CD4-positive, alpha-beta memory T cell (primary cell): Measurements from ENCODE around the gene LAMA3. TPM values are rescaled to one million over a fixed set of nuclear protein-coding genes. Genes with fewer than 3 reads are reported as not detected.

Source experiments
- CTCF ChIA-PET: fragments of 350-600 bp; sonication (Branson Sonifier 250); formaldehyde crosslinking; loops from one replicate; lab custom pipeline; 2021; ENCODE audit warnings: inconsistent platforms; ENCODE audit not compliant: partially characterized antibody; lab: Charles Lee
- POLR2A ChIA-PET: fragments of 350-600 bp; sonication (Branson Sonifier 250); formaldehyde crosslinking; loops from one replicate; lab custom pipeline; 2021; ENCODE audit not compliant: partially characterized antibody; lab: Charles Lee
- DNase-seq, 5 donors: peaks; one replicate each; pipeline versions ENCODE4 v3.0.0 to v3.0.0-alpha.2; 2020 to 2022; ENCODE audit warnings: mixed read lengths in 1 of 5
- H3K27ac ChIP-seq: one replicate; pipeline ENCODE4 v1.7.0; 2013; ENCODE audit warnings: low read depth, low read length
- H3K27me3 ChIP-seq: 2 replicates; pipeline ENCODE4 v1.7.0; 2013; ENCODE audit warnings: mild to moderate bottlenecking, low read length, moderate library complexity; ENCODE audit not compliant: insufficient read depth
- H3K36me3 ChIP-seq: 2 replicates; pipeline ENCODE4 v1.7.0; 2013; ENCODE audit warnings: mild to moderate bottlenecking, low read length, moderate library complexity; ENCODE audit not compliant: insufficient read depth
- H3K4me1 ChIP-seq: 2 replicates; pipeline ENCODE4 v1.7.0; 2013; ENCODE audit warnings: mild to moderate bottlenecking, low read length, moderate library complexity; ENCODE audit not compliant: insufficient read depth
- H3K4me3 ChIP-seq, 2 donors: one replicate each; pipeline ENCODE4 v1.7.0; 2013; ENCODE audit warnings: low read length in 2 of 2, mild to moderate bottlenecking in 1 of 2
- H3K9me3 ChIP-seq, 2 donors: one replicate each; pipeline ENCODE4 v1.7.0; 2013; ENCODE audit warnings: low read length in 2 of 2, control low read depth in 1 of 2; ENCODE audit not compliant: control insufficient read depth in 1 of 2
- H3K27ac Mint-ChIP-seq, 7 donors: one replicate each; pipeline ENCODE4 v1.8.0; 2020 to 2021; ENCODE audit warnings: mixed read lengths in 7 of 7, mild to moderate bottlenecking in 6 of 7, inconsistent platforms in 3 of 7, moderate library complexity in 3 of 7
- H3K27me3 Mint-ChIP-seq, 2 donors: one replicate each; pipeline ENCODE4 v1.8.0; 2020 to 2021; ENCODE audit warnings: mixed read lengths in 2 of 2
- H3K36me3 Mint-ChIP-seq, 2 donors: one replicate each; pipeline ENCODE4 v1.8.0; 2020 to 2021; ENCODE audit warnings: mixed read lengths in 2 of 2, inconsistent platforms in 1 of 2, mild to moderate bottlenecking in 1 of 2
- H3K4me1 Mint-ChIP-seq, 4 donors: one replicate each; pipeline ENCODE4 v1.8.0; 2020 to 2021; ENCODE audit warnings: mixed read lengths in 4 of 4, mild to moderate bottlenecking in 1 of 4
- H3K4me3 Mint-ChIP-seq, 8 donors: one replicate each; pipeline ENCODE4 v1.8.0; 2020 to 2021; ENCODE audit warnings: mixed read lengths in 8 of 8, mild to moderate bottlenecking in 7 of 8, moderate library complexity in 6 of 8, inconsistent platforms in 3 of 8
- H3K9me3 Mint-ChIP-seq, 8 donors: one replicate each; pipeline ENCODE4 v1.8.0; 2020 to 2021; ENCODE audit warnings: mixed read lengths in 8 of 8, mild to moderate bottlenecking in 5 of 8, inconsistent platforms in 3 of 8, moderate library complexity in 1 of 8
- intact Hi-C: fragments of 100-400 bp; cut with micrococcal nuclease; formaldehyde crosslinking; loops from one replicate; pipeline ENCODE4 v1.15.1; 2023
- polyA plus RNA-seq, 2 donors: library from polyadenylated mRNA; unstranded; fragments of 300-500 nt; fragmentation: Illumina TruSeq; gene quantifications; one replicate each; pipeline ENCODE4 v1.2.3, GENCODE V29; 2021
- total RNA-seq, 2 experiments: library from RNA; stranded (reverse); gene quantifications; one replicate each; pipeline ENCODE4 v1.2.3, GENCODE V29; 2021

LAMA3 gene
- total and polyA plus RNA-seq, 4 experiments from 2014 or later: not detected

DNA sequence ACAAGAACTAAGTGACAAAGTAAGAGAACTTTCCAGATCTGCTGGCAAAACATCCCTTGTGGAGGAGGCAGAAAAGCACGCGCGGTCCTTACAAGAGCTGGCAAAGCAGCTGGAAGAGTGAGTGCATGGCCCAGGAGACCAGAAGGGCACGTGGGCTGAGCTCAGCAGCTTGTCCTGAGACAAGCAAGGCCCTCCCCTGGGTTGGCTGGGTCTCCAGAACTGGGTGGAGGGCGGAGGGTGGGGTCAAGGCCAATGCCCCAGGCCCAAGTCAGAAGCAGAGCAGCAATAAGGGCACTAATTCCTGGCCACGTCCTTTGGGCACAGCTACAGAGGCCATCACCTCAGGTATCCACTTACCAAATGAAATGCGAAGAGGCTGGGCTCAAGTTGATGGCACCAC is 214.7 kb downstream of the LAMA3 start:
- Mint-ChIP-seq H3K27me3 (no peaks in the 10 kb centered on the region), H3K4me1 (no peaks in the 10 kb centered on the region), H3K27ac (no peak overlapping the region), H3K36me3 (no peaks in the 10 kb centered on the region), H3K9me3 (no peaks in the 10 kb centered on the region), H3K4me3 (no peak overlapping the region)
- POLR2A ChIA-PET: no interaction called here
- Histone ChIP-seq H3K27ac (no peak overlapping the region), H3K36me3 (no peaks in the 10 kb centered on the region), H3K27me3 (no peaks in the 10 kb centered on the region), H3K9me3 (no peaks in the 10 kb centered on the region), H3K4me3 (no peak overlapping the region), H3K4me1 (no peaks in the 10 kb centered on the region)
- CTCF ChIA-PET: no interaction called here
- no peak for DNase-seq
- intact Hi-C loops: no loop called here

DNA sequence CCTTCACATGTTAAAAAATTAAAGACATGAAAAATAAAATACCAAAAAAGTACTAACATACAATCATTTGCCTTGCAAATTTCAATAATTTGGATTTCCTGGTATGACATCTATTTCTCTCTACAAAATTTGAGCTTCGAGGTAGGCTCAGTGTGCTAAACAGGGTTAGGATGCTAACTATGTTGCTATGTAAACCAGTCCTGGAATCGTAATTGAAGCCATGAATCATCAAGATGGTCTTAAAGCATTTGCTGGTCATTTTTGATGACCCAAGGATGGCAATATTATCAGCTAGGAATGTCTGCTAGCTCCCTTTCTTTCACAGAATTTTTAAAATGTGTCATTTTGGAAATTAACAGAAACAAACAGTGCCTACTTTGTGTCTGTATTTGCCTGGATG is 217.4 kb downstream of the LAMA3 start:
- no peaks in the 10 kb centered on the region for H3K9me3 Mint-ChIP-seq
- H3K27me3 ChIP-seq: no peaks in the 10 kb centered on the region
- intact Hi-C loops: no loop called here
- ChIA-PET CTCF (interaction anchor here (1.2 kb wide), 1 partner anchor 11 kb away, joined by 7 read pairs; no protein-coding TSS in a partner anchor), POLR2A (no interaction called here)
- no peaks in the 10 kb centered on the region for H3K36me3 Mint-ChIP-seq
- H3K4me1 Mint-ChIP-seq: no peaks in the 10 kb centered on the region
- H3K4me1 ChIP-seq: no peaks in the 10 kb centered on the region
- H3K4me3 Mint-ChIP-seq: no peak overlapping the region
- H3K9me3 ChIP-seq: no peaks in the 10 kb centered on the region
- DNase-seq: no peak
- H3K27ac Mint-ChIP-seq: no peak overlapping the region
- H3K27me3 Mint-ChIP-seq: no peaks in the 10 kb centered on the region
- no peaks in the 10 kb centered on the region for H3K36me3 ChIP-seq
- no peak overlapping the region for H3K4me3 ChIP-seq
- H3K27ac ChIP-seq: no peak overlapping the region

DNA sequence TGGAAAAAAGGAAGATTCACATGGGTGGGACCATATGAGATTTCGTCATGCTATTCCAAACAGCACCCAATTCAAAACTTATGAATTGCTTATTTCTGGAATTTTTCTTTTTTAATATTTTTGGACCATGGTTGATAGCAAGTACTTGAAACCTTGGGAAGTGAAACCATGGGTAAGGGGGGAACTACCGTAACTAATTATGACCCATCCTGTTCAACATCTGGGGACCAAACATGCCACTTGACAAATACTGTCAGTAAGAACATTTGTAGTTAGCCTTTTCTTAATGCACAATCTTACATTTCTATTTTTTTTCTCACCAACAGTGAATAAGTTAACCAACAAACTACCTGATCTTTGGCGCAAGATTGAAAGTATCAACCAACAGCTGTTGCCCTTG is 219.6 kb downstream of the LAMA3 start:
- H3K27me3 Mint-ChIP-seq: no peaks in the 10 kb centered on the region
- no peaks in the 10 kb centered on the region for H3K4me1 ChIP-seq
- POLR2A ChIA-PET: no interaction called here
- no peaks in the 10 kb centered on the region for H3K36me3 ChIP-seq
- no peaks in the 10 kb centered on the region for H3K9me3 ChIP-seq
- no peak overlapping the region for H3K27ac Mint-ChIP-seq
- no peaks in the 10 kb centered on the region for H3K27me3 ChIP-seq
- H3K27ac ChIP-seq: no peak overlapping the region
- no peaks in the 10 kb centered on the region for H3K9me3 Mint-ChIP-seq
- no peak overlapping the region for H3K4me3 Mint-ChIP-seq
- DNase-seq: no peak
- intact Hi-C loops: no loop called here
- H3K36me3 Mint-ChIP-seq: no peaks in the 10 kb centered on the region
- no peaks in the 10 kb centered on the region for H3K4me1 Mint-ChIP-seq
- CTCF ChIA-PET: interaction anchor here (0.9 kb wide), 1 partner anchor 9 kb away, joined by 3 read pairs; no protein-coding TSS in a partner anchor
- no peak overlapping the region for H3K4me3 ChIP-seq

DNA sequence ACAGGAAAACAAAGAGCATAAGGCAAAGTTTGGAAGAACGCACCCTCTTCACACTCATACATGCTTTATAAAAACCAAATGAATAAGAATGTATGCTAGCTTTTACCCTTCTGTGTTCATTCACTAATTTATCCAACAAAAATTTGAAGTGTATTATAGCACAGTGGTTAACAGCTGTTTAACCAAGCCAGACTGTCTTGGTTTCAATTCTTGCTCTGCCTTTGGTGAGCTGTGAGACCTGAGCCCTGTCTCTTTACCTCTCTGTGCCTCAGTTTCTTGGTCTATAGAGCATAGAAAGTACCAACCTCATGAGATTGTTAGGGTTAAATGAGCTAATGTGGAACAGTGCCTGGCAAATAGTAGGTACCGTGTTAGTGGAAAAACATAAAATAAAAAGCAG is 220.8 kb downstream of the LAMA3 start:
- Histone ChIP-seq H3K4me1 (no peaks in the 10 kb centered on the region), H3K4me3 (no peak overlapping the region), H3K27me3 (no peaks in the 10 kb centered on the region), H3K9me3 (no peaks in the 10 kb centered on the region), H3K27ac (no peak overlapping the region), H3K36me3 (no peaks in the 10 kb centered on the region)
- Mint-ChIP-seq H3K9me3 (no peaks in the 10 kb centered on the region), H3K27me3 (no peaks in the 10 kb centered on the region), H3K27ac (no peak overlapping the region), H3K4me3 (no peak overlapping the region), H3K4me1 (no peaks in the 10 kb centered on the region), H3K36me3 (no peaks in the 10 kb centered on the region)
- CTCF ChIA-PET: no interaction called here
- DNase-seq: no peak
- POLR2A ChIA-PET: no interaction called here
- intact Hi-C loops: no loop called here

DNA sequence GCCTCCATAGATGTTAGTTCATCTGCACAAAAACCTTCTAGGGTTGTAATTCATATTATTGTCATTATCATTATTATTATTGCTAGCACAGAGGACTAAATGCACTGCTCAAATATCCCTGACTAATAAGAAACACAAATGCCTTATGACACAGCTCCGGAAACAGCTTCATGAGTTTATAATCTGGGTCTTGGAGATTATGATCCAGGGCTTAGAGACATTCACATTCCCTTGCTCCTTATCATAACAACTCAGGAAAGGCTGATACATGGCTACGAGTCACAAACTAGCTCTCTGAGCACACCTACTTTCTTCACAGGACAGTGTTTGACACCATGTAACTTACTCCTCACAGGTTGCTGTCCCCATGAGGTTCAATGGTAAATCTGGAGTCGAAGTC is 223.1 kb downstream of the LAMA3 start:
- DNase-seq: no peak
- ChIA-PET CTCF (interaction anchor here (0.7 kb wide), 1 partner anchor 29 kb away, joined by 3 read pairs; no protein-coding TSS in a partner anchor), POLR2A (no interaction called here)
- Histone ChIP-seq H3K4me1 (no peaks in the 10 kb centered on the region), H3K36me3 (no peaks in the 10 kb centered on the region), H3K4me3 (no peak overlapping the region), H3K9me3 (no peaks in the 10 kb centered on the region), H3K27ac (no peak overlapping the region), H3K27me3 (no peaks in the 10 kb centered on the region)
- Mint-ChIP-seq H3K4me1 (peaks cover 0 to under 1% (median 0%) of the 10 kb centered on the region in 4 donors), H3K27me3 (no peaks in the 10 kb centered on the region), H3K9me3 (peaks cover 0 to 2% (median 0%) of the 10 kb centered on the region in 8 donors), H3K27ac (no peak overlapping the region), H3K36me3 (no peaks in the 10 kb centered on the region), H3K4me3 (no peak overlapping the region)
- intact Hi-C loops: no loop called here

DNA sequence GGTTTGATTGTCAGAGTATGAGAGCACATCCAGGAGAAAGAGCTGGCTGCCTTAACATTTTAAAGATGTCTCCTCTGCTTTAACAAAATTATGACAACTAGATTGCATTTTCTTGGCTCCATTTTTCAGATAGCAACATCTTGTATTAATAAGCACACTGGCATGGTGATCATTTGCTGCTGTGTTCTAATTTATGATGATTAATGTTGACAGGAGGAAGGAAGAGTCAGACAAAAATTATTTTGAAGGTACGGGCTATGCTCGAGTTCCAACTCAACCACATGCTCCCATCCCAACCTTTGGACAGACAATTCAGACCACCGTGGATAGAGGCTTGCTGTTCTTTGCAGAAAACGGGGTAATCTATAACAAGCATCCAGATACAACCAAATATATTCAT is 227.1 kb downstream of the LAMA3 start:
- no peak overlapping the region for H3K27ac Mint-ChIP-seq
- H3K4me3 ChIP-seq: no peak overlapping the region
- no peaks in the 10 kb centered on the region for H3K27me3 ChIP-seq
- H3K9me3 Mint-ChIP-seq: peaks cover 0 to 2% (median 0%) of the 10 kb centered on the region in 8 donors
- ChIA-PET POLR2A (no interaction called here), CTCF (interaction anchor here (1.2 kb wide), 1 partner anchor 203 kb away, joined by 3 read pairs; no protein-coding TSS in a partner anchor)
- H3K27me3 Mint-ChIP-seq: no peaks in the 10 kb centered on the region
- H3K9me3 ChIP-seq: no peaks in the 10 kb centered on the region
- no peaks in the 10 kb centered on the region for H3K36me3 Mint-ChIP-seq
- no peaks in the 10 kb centered on the region for H3K36me3 ChIP-seq
- intact Hi-C loops: loop anchor here (5.0 kb wide), 1 partner anchor 46 kb away; no protein-coding TSS in a partner anchor
- peaks cover 14 to 23% (median 21%) of the 10 kb centered on the region in 4 donors for H3K4me1 Mint-ChIP-seq
- H3K4me3 Mint-ChIP-seq: no peak overlapping the region
- no peak for DNase-seq
- peaks cover 21% of the 10 kb centered on the region for H3K4me1 ChIP-seq
- H3K27ac ChIP-seq: no peak overlapping the region

DNA sequence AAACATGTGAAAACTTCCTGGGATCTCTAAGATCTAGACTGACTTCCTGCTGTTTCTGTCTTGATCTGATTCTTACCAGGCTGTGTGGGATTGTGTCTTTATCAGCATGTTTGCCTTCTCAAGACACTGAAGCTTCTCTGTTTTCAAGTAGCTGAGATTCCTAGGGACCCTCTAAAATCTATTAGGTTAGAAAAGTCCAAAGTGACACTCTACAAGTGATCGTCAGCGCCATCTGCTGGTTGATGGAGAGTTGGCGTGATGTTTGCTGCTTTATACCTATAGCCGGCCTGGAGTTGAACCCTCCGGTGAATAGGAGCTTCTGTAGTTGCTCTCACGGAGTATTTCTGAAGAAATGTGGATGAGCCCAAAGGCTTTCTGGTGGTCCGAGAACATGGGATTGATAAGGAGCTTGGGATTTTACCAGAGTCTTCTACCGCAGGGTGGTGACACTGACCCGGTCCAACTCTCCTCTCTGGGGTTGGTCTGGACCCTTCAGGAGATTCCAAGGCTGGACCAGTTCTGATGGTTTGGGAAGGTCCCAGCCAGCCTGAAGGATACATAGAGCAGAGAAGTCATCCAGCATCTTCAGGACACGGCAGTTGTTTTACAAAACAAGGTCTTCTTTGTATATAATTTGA is 229.3 kb downstream of the LAMA3 start:
- Mint-ChIP-seq H3K4me3 (peak overlapping the region in 3 of 8 donors; percentile 21 to 41 (median 37)), H3K36me3 (no peaks in the 10 kb centered on the region), H3K9me3 (peaks cover 0 to 2% (median 0%) of the 10 kb centered on the region in 8 donors), H3K4me1 (peaks cover 23 to 29% (median 24%) of the 10 kb centered on the region in 4 donors), H3K27ac (peak overlapping the region in 5 of 7 donors; percentile 19 to 69 (median 26)), H3K27me3 (no peaks in the 10 kb centered on the region)
- Histone ChIP-seq H3K9me3 (no peaks in the 10 kb centered on the region), H3K27me3 (no peaks in the 10 kb centered on the region), H3K36me3 (no peaks in the 10 kb centered on the region), H3K4me3 (no peak overlapping the region), H3K4me1 (peaks cover 21% of the 10 kb centered on the region), H3K27ac (no peak overlapping the region)
- DNase-seq: peak; percentile 60 to 76 (median 68)
- ChIA-PET POLR2A (interaction anchor here (0.6 to 1.7 kb wide), 9 partner anchors 10 to 191 kb away, joined by 3 to 8 read pairs (median 3); partner anchors contain the start of gene TTC39C), CTCF (interaction anchor here (0.6 to 3.5 kb wide), 56 partner anchors 10 to 420 kb away, joined by 3 to 46 read pairs (median 6); no protein-coding TSS in a partner anchor)
- intact Hi-C loops: loop anchor here (1.0 to 5.0 kb wide), 10 partner anchors 44 to 420 kb away; partner anchors contain the start of gene TTC39C
